Parathyroid adenoma (tissue), 2 donors: ENCODE results near the gene ABCF2.

ENCODE experiments used
- H2AFZ ChIP-seq: fragments of 300-600 bp; sonication (generic); one replicate; pipeline ENCODE4 v1.7.0; 2017; ENCODE audit warnings: antibody characterized with exemption, mild to moderate bottlenecking
- H3K27ac ChIP-seq: fragments of 300-600 bp; sonication (generic); one replicate; pipeline ENCODE4 v1.7.0; 2017
- H3K27me3 ChIP-seq: fragments of 300-600 bp; sonication (generic); one replicate; pipeline ENCODE4 v1.7.0; 2017; ENCODE audit warnings: low read length; ENCODE audit not compliant: control insufficient read depth, insufficient read depth
- H3K36me3 ChIP-seq: fragments of 300-600 bp; sonication (generic); one replicate; pipeline ENCODE4 v1.7.0; 2017; ENCODE audit warnings: low read length; ENCODE audit not compliant: control insufficient read depth, insufficient read depth
- H3K4me1 ChIP-seq: fragments of 300-600 bp; sonication (generic); one replicate; pipeline ENCODE4 v1.7.0; 2017; ENCODE audit warnings: control low read depth
- H3K4me2 ChIP-seq: fragments of 300-600 bp; sonication (generic); one replicate; pipeline ENCODE4 v1.7.0; 2017; ENCODE audit warnings: low read length
- H3K4me3 ChIP-seq: fragments of 300-600 bp; sonication (generic); one replicate; pipeline ENCODE4 v1.7.0; 2017; ENCODE audit warnings: low read depth, low read length
- H3K79me2 ChIP-seq: fragments of 300-600 bp; sonication (generic); one replicate; pipeline ENCODE4 v1.7.0; 2017; ENCODE audit warnings: control low read depth
- H3K9ac ChIP-seq: fragments of 300-600 bp; sonication (generic); one replicate; pipeline ENCODE4 v1.7.0; 2017; ENCODE audit warnings: mild to moderate bottlenecking
- H3K9me3 ChIP-seq: fragments of 300-600 bp; sonication (generic); one replicate; pipeline ENCODE4 v1.7.0; 2017; ENCODE audit warnings: low read length; ENCODE audit not compliant: control insufficient read depth
- CTCF ChIP-seq: fragments of 300-600 bp; sonication (generic); IDR thresholded peaks from one replicate; pipeline ENCODE4 v1.7.0; 2017; ENCODE audit warnings: antibody characterized with exemption, mild to moderate bottlenecking
- donor health status: primary hyperparathyroidism.

ABCF2 gene

GRCh38 chr7:151243045-151243349 is 16.0 kb upstream of the ABCF2 start:
- no peak overlapping the region for H3K4me3 ChIP-seq
- H3K9ac ChIP-seq = no peak overlapping the region
- no peak overlapping the region for H3K4me2 ChIP-seq
- no peak overlapping the region for H3K27ac ChIP-seq
- no peaks in the 10 kb centered on the region for H3K36me3 ChIP-seq
- H3K79me2 ChIP-seq = no peaks in the 10 kb centered on the region
- peaks cover 12% of the 10 kb centered on the region for H3K4me1 ChIP-seq
- no peak overlapping the region for H2AFZ ChIP-seq
- TF ChIP-seq CTCF = no peak
- no peaks in the 10 kb centered on the region for H3K9me3 ChIP-seq
- no peaks in the 10 kb centered on the region for H3K27me3 ChIP-seq

DNA sequence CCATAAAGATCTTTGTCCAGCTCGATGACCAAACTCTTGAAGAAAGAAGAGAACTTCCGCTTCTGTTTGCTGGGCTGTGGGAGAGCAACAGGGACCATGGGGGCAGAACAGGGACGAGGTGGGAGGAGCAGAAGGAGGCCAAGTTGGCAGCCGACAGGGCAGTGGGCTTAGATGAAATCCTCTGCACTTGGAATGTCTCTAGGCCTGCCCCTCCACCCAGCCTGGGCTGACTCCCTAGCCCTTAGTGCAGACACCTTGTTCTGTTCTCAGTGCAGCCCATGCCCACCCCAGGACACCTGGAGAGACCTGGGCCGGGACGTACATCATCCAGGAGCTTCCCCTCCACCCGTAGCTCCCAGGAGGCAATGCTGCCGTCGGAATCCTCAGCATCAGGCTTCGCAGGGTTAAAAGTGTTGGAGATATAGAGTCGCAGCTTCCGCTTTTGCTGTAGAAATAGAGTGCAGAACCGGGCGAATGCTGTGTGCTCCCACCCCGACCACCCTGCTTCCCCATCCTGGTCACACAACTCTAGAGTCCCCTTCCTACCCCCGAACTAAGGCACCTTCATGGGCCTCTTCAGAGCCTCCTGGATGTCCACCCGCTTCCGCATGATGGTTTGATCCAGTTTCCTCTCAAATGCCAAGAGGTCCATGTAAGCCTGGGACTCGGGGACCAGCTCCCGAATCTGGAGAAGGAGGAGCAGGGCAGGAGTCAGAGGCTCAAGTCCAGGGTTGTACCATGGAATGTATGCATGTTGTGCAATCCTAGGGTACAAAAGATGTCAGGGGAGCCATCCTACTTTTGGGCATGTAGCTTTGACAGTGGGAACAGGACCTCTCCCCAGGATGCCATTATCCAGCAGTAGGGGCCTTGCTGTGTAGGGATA is 15.4 kb upstream of the ABCF2 start:
- no peaks in the 10 kb centered on the region for H3K79me2 ChIP-seq
- no peak overlapping the region for H3K4me3 ChIP-seq
- H3K4me2 ChIP-seq = no peak overlapping the region
- no peaks in the 10 kb centered on the region for H3K36me3 ChIP-seq
- no peak overlapping the region for H2AFZ ChIP-seq
- H3K27ac ChIP-seq = no peak overlapping the region
- peaks cover 8% of the 10 kb centered on the region for H3K4me1 ChIP-seq
- no peak overlapping the region for H3K9ac ChIP-seq
- H3K27me3 ChIP-seq = no peaks in the 10 kb centered on the region
- TF ChIP-seq CTCF = no peak
- no peaks in the 10 kb centered on the region for H3K9me3 ChIP-seq

GRCh38 chr7:151241755-151242096 is 14.7 kb upstream of the ABCF2 start:
- no peak for TF ChIP-seq CTCF
- no peaks in the 10 kb centered on the region for H3K79me2 ChIP-seq
- H3K27me3 ChIP-seq = no peaks in the 10 kb centered on the region
- H3K4me3 ChIP-seq = no peak overlapping the region
- H3K9ac ChIP-seq = no peak overlapping the region
- no peaks in the 10 kb centered on the region for H3K9me3 ChIP-seq
- no peaks in the 10 kb centered on the region for H3K36me3 ChIP-seq
- H2AFZ ChIP-seq = no peak overlapping the region
- H3K27ac ChIP-seq = no peak overlapping the region
- H3K4me1 ChIP-seq = peaks cover 3% of the 10 kb centered on the region
- no peak overlapping the region for H3K4me2 ChIP-seq

- Histone ChIP-seq H3K27ac (no peak overlapping the region), H3K4me2 (no peak overlapping the region), H3K9ac (no peak overlapping the region), H3K4me3 (no peak overlapping the region), H3K9me3 (no peaks in the 10 kb centered on the region), H3K4me1 (peaks cover 3% of the 10 kb centered on the region), H3K27me3 (no peaks in the 10 kb centered on the region), H3K79me2 (no peaks in the 10 kb centered on the region), H2AFZ (no peak overlapping the region), H3K36me3 (no peaks in the 10 kb centered on the region)
- TF ChIP-seq CTCF = no peak
Measured at GRCh38 chr7:151240942-151241754, 14.1 kb upstream of the ABCF2 start.
